Measurements from ENCODE around the gene LPCAT2.

LPCAT2 gene

GRCh38 chr16:55559933-55560516, 51.2 kb downstream of the LPCAT2 start:
- ATAC-seq, result no peak

- no peak for ATAC-seq
Measured at GRCh38 chr16:55561319-55561848, 52.5 kb downstream of the LPCAT2 start.

GRCh38 chr16:55562936-55563335, 54.1 kb downstream of the LPCAT2 start:
- ATAC-seq, result no peak

GRCh38 chr16:55563797-55564196, 54.9 kb downstream of the LPCAT2 start:
- ATAC-seq, result no peak

GRCh38 chr16:55565086-55565485, 56.2 kb downstream of the LPCAT2 start:
- no peak for ATAC-seq

GRCh38 chr16:55566432-55567175, 57.7 kb downstream of the LPCAT2 start, which contains the start of gene CAPNS2:
CAPNS2 (plus strand) TSS chr16:55566684; CDS start chr16:55566757, 73 bp downstream.
- no peak for ATAC-seq

- no peak for ATAC-seq
Measured at GRCh38 chr16:55567382-55567781, 58.5 kb downstream of the LPCAT2 start.

GRCh38 chr16:55568207-55568606, 59.3 kb downstream of the LPCAT2 start:
- no peak for ATAC-seq

GRCh38 chr16:55569025-55569424, 60.2 kb downstream of the LPCAT2 start:
- no peak for ATAC-seq

- no peak for ATAC-seq
Measured at GRCh38 chr16:55570159-55570558, 61.3 kb downstream of the LPCAT2 start.

GRCh38 chr16:55571191-55571897, 62.5 kb downstream of the LPCAT2 start:
- no peak for ATAC-seq

GRCh38 chr16:55572439-55572838, 63.6 kb downstream of the LPCAT2 start:
- no peak for ATAC-seq

GRCh38 chr16:55574811-55575210, 65.9 kb downstream of the LPCAT2 start:
- ATAC-seq, result no peak

- no peak for ATAC-seq
Measured at GRCh38 chr16:55575496-55575895, 66.6 kb downstream of the LPCAT2 start.

GRCh38 chr16:55576384-55576783, 67.5 kb downstream of the LPCAT2 start:
- no peak for ATAC-seq

GRCh38 chr16:55577887-55578286, 69.0 kb downstream of the LPCAT2 start:
- ATAC-seq, result no peak

- ATAC-seq, result no peak
Measured at GRCh38 chr16:55585631-55586030, 76.8 kb downstream of the LPCAT2 start.

- ATAC-seq, result no peak
Measured at GRCh38 chr16:55588799-55589198, 79.9 kb downstream of the LPCAT2 start.

GRCh38 chr16:55592306-55592705, 83.4 kb downstream of the LPCAT2 start:
- no peak for ATAC-seq

- no peak for ATAC-seq
Measured at GRCh38 chr16:55597928-55598327, 89.1 kb downstream of the LPCAT2 start.

- no peak for ATAC-seq
Measured at GRCh38 chr16:55605754-55606336, 97.0 kb downstream of the LPCAT2 start.

- ATAC-seq, result no peak
Measured at GRCh38 chr16:55613613-55614335, 104.9 kb downstream of the LPCAT2 start.

All from activated CD4-positive, CD25-positive, alpha-beta regulatory T cell treated with anti-CD3 and anti-CD28 coated beads, Interleukin-2, amount 50 U/mL, for 24 hours (primary cell).